ENCODE data around the gene UBA5.

UBA5 gene

DNA sequence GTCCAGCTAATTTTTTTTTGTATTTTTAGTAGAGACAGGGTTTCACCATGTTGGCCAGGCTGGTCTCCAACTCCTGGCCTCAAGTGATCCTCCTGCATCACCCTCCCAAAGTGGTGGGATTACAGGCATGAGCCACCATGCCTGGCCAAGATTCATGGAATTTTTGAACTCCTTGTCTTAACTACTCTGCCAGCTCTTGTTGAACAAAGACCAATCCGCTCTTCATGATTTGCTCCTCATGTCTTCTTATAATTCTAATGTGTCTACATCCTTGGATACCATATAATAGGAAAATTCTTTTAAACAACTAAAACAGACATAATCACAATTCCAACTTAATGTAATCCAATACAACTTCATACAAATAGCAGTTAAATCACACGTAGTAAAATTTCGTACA lies 21.3 kb downstream of the UBA5 start:
- Histone ChIP-seq H2AFZ (ENCODE audit: low read length) (no peak overlapping the region), H4K20me1 (ENCODE audit: insufficient read depth, low read length) (no peaks in the 10 kb centered on the region), H3K36me3 (replicated peaks; ENCODE audit: insufficient read depth, low read length) (no peaks in the 10 kb centered on the region; the same call in 1 of the 2 replicates), H3K9me2 (replicated peaks; ENCODE audit: insufficient read depth, low read length) (no peaks in the 10 kb centered on the region), H3K79me2 (ENCODE audit: low read length) (no peaks in the 10 kb centered on the region), H3K9ac (ENCODE audit: low read length) (no peak overlapping the region), H3K4me3 (ENCODE audit: low read length) (no peak overlapping the region), H3K9me3 (replicated peaks; ENCODE audit: insufficient read depth, low read length) (no peaks in the 10 kb centered on the region), H3K27ac (ENCODE audit: low read length) (no peak overlapping the region), H3K27me3 (replicated peaks; ENCODE audit: insufficient read depth, low read length) (no peaks in the 10 kb centered on the region), H3K4me1 (ENCODE audit: low read length) (no peaks in the 10 kb centered on the region), H3F3A (ENCODE audit: insufficient read depth, low read length) (no peaks in the 10 kb centered on the region), H3K4me2 (ENCODE audit: low read depth, low read length) (no peak overlapping the region)
- TF ChIP-seq EZH2phosphoT487 (IDR thresholded peaks at IDR 0.05; ENCODE audit: low read length), result no peak
- no peak for TF ChIP-seq EZH2 (optimal IDR thresholded peaks at IDR 0.05; ENCODE audit: low read depth, low read length)
- TF ChIP-seq, protein P1, sequence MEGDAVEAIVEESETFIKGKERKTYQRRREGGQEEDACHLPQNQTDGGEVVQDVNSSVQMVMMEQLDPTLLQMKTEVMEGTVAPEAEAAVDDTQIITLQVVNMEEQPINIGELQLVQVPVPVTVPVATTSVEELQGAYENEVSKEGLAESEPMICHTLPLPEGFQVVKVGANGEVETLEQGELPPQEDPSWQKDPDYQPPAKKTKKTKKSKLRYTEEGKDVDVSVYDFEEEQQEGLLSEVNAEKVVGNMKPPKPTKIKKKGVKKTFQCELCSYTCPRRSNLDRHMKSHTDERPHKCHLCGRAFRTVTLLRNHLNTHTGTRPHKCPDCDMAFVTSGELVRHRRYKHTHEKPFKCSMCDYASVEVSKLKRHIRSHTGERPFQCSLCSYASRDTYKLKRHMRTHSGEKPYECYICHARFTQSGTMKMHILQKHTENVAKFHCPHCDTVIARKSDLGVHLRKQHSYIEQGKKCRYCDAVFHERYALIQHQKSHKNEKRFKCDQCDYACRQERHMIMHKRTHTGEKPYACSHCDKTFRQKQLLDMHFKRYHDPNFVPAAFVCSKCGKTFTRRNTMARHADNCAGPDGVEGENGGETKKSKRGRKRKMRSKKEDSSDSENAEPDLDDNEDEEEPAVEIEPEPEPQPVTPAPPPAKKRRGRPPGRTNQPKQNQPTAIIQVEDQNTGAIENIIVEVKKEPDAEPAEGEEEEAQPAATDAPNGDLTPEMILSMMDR (IDR thresholded peaks at IDR 0.05; ENCODE audit: low read length), result no peak
- no peak for DNase-seq

DNA sequence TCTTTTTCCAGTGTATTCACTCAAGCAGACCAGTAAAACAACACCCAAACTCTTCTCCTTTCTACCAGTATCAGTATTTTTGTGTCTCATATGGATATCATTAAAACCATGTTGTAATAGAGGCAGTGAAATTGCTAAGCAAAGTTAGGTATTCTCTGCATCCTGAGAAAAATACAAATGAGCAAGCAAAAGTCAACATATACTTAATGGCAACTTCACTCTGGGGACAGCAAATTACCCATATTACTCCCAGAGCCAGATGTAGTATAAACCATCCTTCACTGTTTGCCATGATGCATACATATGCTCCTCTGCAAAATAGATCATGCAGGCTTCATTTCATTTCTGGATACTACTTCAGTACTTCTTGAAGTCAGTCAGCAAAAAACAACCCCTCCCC lies 22.1 kb downstream of the UBA5 start:
- Histone ChIP-seq H2AFZ (ENCODE audit: low read length) (no peak overlapping the region), H4K20me1 (ENCODE audit: insufficient read depth, low read length) (no peaks in the 10 kb centered on the region), H3K9ac (ENCODE audit: low read length) (no peak overlapping the region), H3K79me2 (ENCODE audit: low read length) (no peaks in the 10 kb centered on the region), H3F3A (ENCODE audit: insufficient read depth, low read length) (no peaks in the 10 kb centered on the region), H3K9me3 (replicated peaks; ENCODE audit: insufficient read depth, low read length) (no peaks in the 10 kb centered on the region), H3K9me2 (replicated peaks; ENCODE audit: insufficient read depth, low read length) (no peaks in the 10 kb centered on the region), H3K27me3 (replicated peaks; ENCODE audit: insufficient read depth, low read length) (no peaks in the 10 kb centered on the region), H3K27ac (ENCODE audit: low read length) (no peak overlapping the region), H3K4me1 (ENCODE audit: low read length) (no peaks in the 10 kb centered on the region), H3K4me3 (ENCODE audit: low read length) (no peak overlapping the region), H3K4me2 (ENCODE audit: low read depth, low read length) (no peak overlapping the region), H3K36me3 (replicated peaks; ENCODE audit: insufficient read depth, low read length) (no peaks in the 10 kb centered on the region; the same call in 1 of the 2 replicates)
- no peak for DNase-seq
- TF ChIP-seq, protein P1 (IDR thresholded peaks at IDR 0.05; ENCODE audit: low read length), result no peak
- TF ChIP-seq EZH2phosphoT487 (IDR thresholded peaks at IDR 0.05; ENCODE audit: low read length) (no peak), EZH2 (optimal IDR thresholded peaks at IDR 0.05; ENCODE audit: low read depth, low read length) (no peak)

DNA sequence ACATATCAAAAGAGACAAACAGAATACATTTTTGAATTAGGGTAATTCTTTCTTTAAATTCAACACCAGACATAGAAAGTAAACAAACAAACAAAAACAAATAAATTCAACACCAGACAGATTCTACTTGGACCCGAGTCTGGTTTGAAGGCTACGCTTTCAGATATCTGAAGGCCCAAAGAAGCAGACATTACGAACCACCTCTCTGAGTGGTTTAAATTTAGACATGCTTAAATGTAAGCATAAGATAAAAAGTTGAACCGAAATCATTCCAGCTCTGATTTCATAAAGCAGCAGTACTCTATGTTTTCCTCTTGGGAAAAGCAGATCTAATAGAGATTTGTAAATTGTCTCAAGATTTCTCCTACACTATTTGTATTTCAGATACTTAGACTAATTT lies 29.9 kb downstream of the UBA5 start:
- no peak for DNase-seq
- H3K27me3 ChIP-seq (replicated peaks; ENCODE audit: insufficient read depth, low read length), result no peaks in the 10 kb centered on the region
- no peaks in the 10 kb centered on the region for H3F3A ChIP-seq (ENCODE audit: insufficient read depth, low read length)
- H4K20me1 ChIP-seq (ENCODE audit: insufficient read depth, low read length), result no peaks in the 10 kb centered on the region
- no peak overlapping the region for H3K4me3 ChIP-seq (ENCODE audit: low read length)
- TF ChIP-seq EZH2 (optimal IDR thresholded peaks at IDR 0.05; ENCODE audit: low read depth, low read length) (no peak), EZH2phosphoT487 (IDR thresholded peaks at IDR 0.05; ENCODE audit: low read length) (no peak)
- TF ChIP-seq, protein P1 (IDR thresholded peaks at IDR 0.05; ENCODE audit: low read length), result no peak
- no peaks in the 10 kb centered on the region for H3K9me2 ChIP-seq (replicated peaks; ENCODE audit: insufficient read depth, low read length)
- no peak overlapping the region for H3K4me2 ChIP-seq (ENCODE audit: low read depth, low read length)
- H3K9ac ChIP-seq (ENCODE audit: low read length), result no peak overlapping the region
- H3K36me3 ChIP-seq (replicated peaks; ENCODE audit: insufficient read depth, low read length), result no peaks in the 10 kb centered on the region
- H3K9me3 ChIP-seq (replicated peaks; ENCODE audit: insufficient read depth, low read length), result no peaks in the 10 kb centered on the region
- H2AFZ ChIP-seq (ENCODE audit: low read length), result no peak overlapping the region
- no peak overlapping the region for H3K27ac ChIP-seq (ENCODE audit: low read length)
- H3K79me2 ChIP-seq (ENCODE audit: low read length), result no peaks in the 10 kb centered on the region
- no peaks in the 10 kb centered on the region for H3K4me1 ChIP-seq (ENCODE audit: low read length)
